B cell (primary cell): ENCODE results near the gene NECAB2. TPM values are rescaled to one million over a fixed set of nuclear protein-coding genes. Genes with fewer than 3 reads are reported as not detected.

Experiments used
- ATAC-seq: fragments of 200-7000 bp; cut with Tn5 transposase; one replicate; pipeline ENCODE4 v1.10.0; 2021; ENCODE audit warnings: low read depth, mild to moderate bottlenecking, moderate number of reproducible peaks, moderate library complexity
- CTCF ChIA-PET: fragments of 350-600 bp; sonication (Branson Sonifier 250); formaldehyde crosslinking; loops from one replicate; lab custom pipeline; 2021; ENCODE audit warnings: antibody characterized with exemption, inconsistent platforms; lab: Charles Lee
- POLR2A ChIA-PET: fragments of 350-600 bp; sonication (Branson Sonifier 250); formaldehyde crosslinking; loops from one replicate; lab custom pipeline; 2021; ENCODE audit warnings: antibody characterized with exemption; lab: Charles Lee
- DNase-seq: peaks from one replicate; pipeline ENCODE4 v3.0.0; 2013
- H2AFZ ChIP-seq: 2 replicates; pipeline ENCODE4 v1.6.1; 2012; ENCODE audit warnings: mild to moderate bottlenecking, low read depth, low read length; ENCODE audit not compliant: insufficient read depth, poor library complexity, severe bottlenecking
- H3K27ac ChIP-seq, 2 donors: 1 replicate in 1 of 2; 2 replicates in 1 of 2; pipeline ENCODE4 v1.5.1; 2012 to 2013; ENCODE audit warnings: low read length in 2 of 2, mild to moderate bottlenecking in 2 of 2, moderate library complexity in 1 of 2
- H3K27me3 ChIP-seq, 4 experiments: fragments of 200-600 bp in 1 of 4; sonication (generic) in 1 of 4; replicated peaks in 1 of 4; 1 replicate in 2 of 4; 2 replicates in 2 of 4; pipeline versions ENCODE4 v1.6.1 to v1.7.0; 2013 to 2016; ENCODE audit warnings: low read length in 3 of 4, mild to moderate bottlenecking in 2 of 4, mixed read lengths in 1 of 4, moderate library complexity in 1 of 4; ENCODE audit not compliant: insufficient read depth in 4 of 4, control insufficient read depth in 3 of 4; ENCODE audit errors: control extremely low read depth in 1 of 4
- H3K36me3 ChIP-seq, 2 experiments: replicated peaks in 1 of 2; 1 replicate in 1 of 2; 2 replicates in 1 of 2; pipeline versions ENCODE4 v1.6.1 to v1.7.1; 2013; ENCODE audit warnings: low read length in 1 of 2; ENCODE audit not compliant: insufficient read depth in 2 of 2, control insufficient read depth in 1 of 2; ENCODE audit errors: control extremely low read depth in 1 of 2, extremely low read depth in 1 of 2
- H3K4me1 ChIP-seq, 2 donors: fragments of 200-600 bp in 1 of 2; sonication (generic) in 1 of 2; 1 replicate in 1 of 2; 2 replicates in 1 of 2; pipeline versions ENCODE4 v1.5.1 to v1.6.1; 2013 to 2017; ENCODE audit warnings: low read length in 2 of 2; ENCODE audit not compliant: control insufficient read depth in 2 of 2, insufficient read depth in 2 of 2
- H3K4me2 ChIP-seq: replicated peaks from 2 replicates; pipeline ENCODE3; 2012; ENCODE audit warnings: mild to moderate bottlenecking, low read depth, low read length; ENCODE audit not compliant: poor library complexity, severe bottlenecking
- H3K4me3 ChIP-seq, 5 experiments: fragments of 200-600 bp in 1 of 5; sonication (generic) in 1 of 5; 1 replicate in 3 of 5; 2 replicates in 2 of 5; pipeline versions ENCODE4 v1.5.1 to v1.7.0; 2011 to 2016; ENCODE audit warnings: low read length in 4 of 5, mild to moderate bottlenecking in 4 of 5, low read depth in 2 of 5, control low read depth in 1 of 5, moderate library complexity in 1 of 5; ENCODE audit not compliant: insufficient read depth in 1 of 5; ENCODE audit errors: control extremely low read depth in 1 of 5, extremely low read depth in 1 of 5
- H3K79me2 ChIP-seq: fragments of 200-600 bp; sonication (generic); one replicate; pipeline ENCODE4 v1.6.0; 2016; ENCODE audit warnings: low read length; ENCODE audit not compliant: control insufficient read depth, insufficient read depth
- H3K9ac ChIP-seq: fragments of 200-600 bp; sonication (generic); 2 replicates; pipeline ENCODE4 v1.6.1; 2017; ENCODE audit warnings: mild to moderate bottlenecking, low read length, moderate library complexity
- H3K9me3 ChIP-seq, 3 donors: one replicate each; pipeline versions ENCODE4 v1.6.1 to v1.7.1; 2013; ENCODE audit warnings: low read length in 2 of 3; ENCODE audit not compliant: control insufficient read depth in 2 of 3, insufficient read depth in 1 of 3; ENCODE audit errors: control extremely low read depth in 1 of 3
- H4K20me1 ChIP-seq: 2 replicates; pipeline ENCODE4 v1.6.0; 2012; ENCODE audit warnings: mild to moderate bottlenecking, low read length; ENCODE audit not compliant: insufficient read depth, control insufficient read depth, poor library complexity, severe bottlenecking
- H3K27ac Mint-ChIP-seq: one replicate; pipeline ENCODE4 v1.8.0; 2021; ENCODE audit warnings: mixed read lengths
- H3K27me3 Mint-ChIP-seq: one replicate; pipeline ENCODE4 v1.8.0; 2021; ENCODE audit warnings: mixed read lengths
- H3K4me1 Mint-ChIP-seq: one replicate; pipeline ENCODE4 v1.8.0; 2021; ENCODE audit warnings: mixed read lengths
- H3K4me3 Mint-ChIP-seq: one replicate; pipeline ENCODE4 v1.8.0; 2021; ENCODE audit warnings: mixed read lengths
- H3K9me3 Mint-ChIP-seq: one replicate; pipeline ENCODE4 v1.8.0; 2022; ENCODE audit warnings: mixed read lengths; ENCODE audit not compliant: insufficient read depth
- CTCF ChIP-seq: fragments of 200-600 bp; IDR thresholded peaks from one replicate; pipeline ENCODE4 v1.8.0; 2022; ENCODE audit warnings: antibody characterized with exemption, mild to moderate bottlenecking
- EZH2 ChIP-seq: IDR thresholded peaks from 2 replicates; pipeline ENCODE4 v1.6.1; 2012; ENCODE audit warnings: borderline replicate concordance, low read depth, mild to moderate bottlenecking, moderate library complexity, low read length; ENCODE audit not compliant: insufficient read depth, poor library complexity, severe bottlenecking
- WGBS: methylation state at CpG from one replicate; pipeline ENCODE4 v1.1.5; 2013; ENCODE audit warnings: missing lambda C conversion rate; ENCODE audit not compliant: insufficient coverage; 5-methylcytosine and 5-hydroxymethylcytosine counted together
- intact Hi-C: fragments of 100-400 bp; cut with micrococcal nuclease; formaldehyde crosslinking; loops from one replicate; pipeline ENCODE4 v1.10.0; 2022
- polyA plus RNA-seq: library from polyadenylated mRNA; depleted of rRNA; stranded (reverse); fragments of >200 nt; gene quantifications from 2 replicates; pipeline ENCODE4 v1.2.3, GENCODE V29; 2012
- total RNA-seq, 2 donors: library from RNA; stranded (reverse); fragments of 120-200 nt in 1 of 2; gene quantifications; 1 replicate in 1 of 2; 2 replicates in 1 of 2; pipeline versions ENCODE4 v1.2.3 to v1.2.4, GENCODE V29; 2013 to 2022

Gene NECAB2
- total and polyA plus RNA-seq, 2 donors (not counting 1 experiment from before 2014, with no cell fraction given), result not detected

GRCh38 chr16:83964684-83965443 is 3.2 kb upstream of the NECAB2 start:
- Histone ChIP-seq H4K20me1 (no peaks in the 10 kb centered on the region), H3K4me1 (peaks cover 0 to 4% of the 10 kb centered on the region in 2 donors), H3K27me3 (peaks cover 0 to 8% (median 4%) of the 10 kb centered on the region in 4 experiments), H3K9ac (no peak overlapping the region), H2AFZ (no peak overlapping the region), H3K4me3 (no peak overlapping the region), H3K27ac (no peak overlapping the region), H3K36me3 (no peaks in the 10 kb centered on the region), H3K9me3 (no peaks in the 10 kb centered on the region), H3K79me2 (no peaks in the 10 kb centered on the region), H3K4me2 (no peak overlapping the region)
- intact Hi-C loops, result no loop called here
- no peak for TF ChIP-seq CTCF
- no peak for TF ChIP-seq EZH2
- H3K27me3 Mint-ChIP-seq, result peaks cover 6% of the 10 kb centered on the region
- DNase-seq (no peak), ATAC-seq (no peak)
- WGBS, result 95% methylated on average over 25 of the region's 26 CpGs
- peaks cover 6% of the 10 kb centered on the region for H3K4me1 Mint-ChIP-seq
- H3K27ac Mint-ChIP-seq, result no peak overlapping the region
- POLR2A ChIA-PET, result no interaction called here
- CTCF ChIA-PET, result interaction anchor here (1.1 kb wide), 1 partner anchor 121 kb away, joined by 3 read pairs; no protein-coding TSS in a partner anchor
- no peak overlapping the region for H3K4me3 Mint-ChIP-seq
- no peaks in the 10 kb centered on the region for H3K9me3 Mint-ChIP-seq

DNA sequence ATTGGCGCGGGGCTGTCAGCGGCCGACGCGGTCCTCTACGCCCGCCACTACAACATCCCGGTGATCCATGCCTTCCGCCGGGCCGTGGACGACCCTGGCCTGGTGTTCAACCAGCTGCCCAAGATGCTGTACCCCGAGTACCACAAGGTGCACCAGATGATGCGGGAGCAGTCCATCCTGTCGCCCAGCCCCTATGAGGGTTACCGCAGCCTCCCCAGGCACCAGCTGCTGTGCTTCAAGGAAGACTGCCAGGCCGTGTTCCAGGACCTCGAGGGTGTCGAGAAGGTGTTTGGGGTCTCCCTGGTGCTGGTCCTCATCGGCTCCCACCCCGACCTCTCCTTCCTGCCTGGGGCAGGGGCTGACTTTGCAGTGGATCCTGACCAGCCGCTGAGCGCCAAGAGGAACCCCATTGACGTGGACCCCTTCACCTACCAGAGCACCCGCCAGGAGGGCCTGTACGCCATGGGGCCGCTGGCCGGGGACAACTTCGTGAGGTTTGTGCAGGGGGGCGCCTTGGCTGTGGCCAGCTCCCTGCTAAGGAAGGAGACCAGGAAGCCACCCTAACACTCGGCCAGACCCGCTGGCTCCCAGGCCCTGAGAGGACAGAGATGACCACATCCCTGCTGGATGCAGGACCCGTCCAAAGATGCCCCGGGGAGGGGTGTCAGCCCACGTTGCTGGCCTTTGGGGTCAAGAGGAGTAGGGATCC is 2.4 kb upstream of the NECAB2 start:
- no peaks in the 10 kb centered on the region for H4K20me1 ChIP-seq
- ChIA-PET POLR2A (no interaction called here), CTCF (no interaction called here)
- no peak overlapping the region for H3K4me3 ChIP-seq
- H3K36me3 ChIP-seq, result no peaks in the 10 kb centered on the region
- Mint-ChIP-seq H3K27ac (no peak overlapping the region), H3K27me3 (peaks cover 10% of the 10 kb centered on the region), H3K9me3 (no peaks in the 10 kb centered on the region), H3K4me1 (peaks cover 6% of the 10 kb centered on the region), H3K4me3 (no peak overlapping the region)
- 97% methylated on average over 36 of the region's 36 CpGs for WGBS
- no peak overlapping the region for H3K9ac ChIP-seq
- no peak overlapping the region for H2AFZ ChIP-seq
- H3K9me3 ChIP-seq, result no peaks in the 10 kb centered on the region
- H3K79me2 ChIP-seq, result no peaks in the 10 kb centered on the region
- H3K27me3 ChIP-seq, result peaks cover 0 to 15% (median 5%) of the 10 kb centered on the region in 4 experiments
- DNase-seq (no peak), ATAC-seq (no peak)
- no peak overlapping the region for H3K27ac ChIP-seq
- peaks cover 0 to 4% of the 10 kb centered on the region in 2 donors for H3K4me1 ChIP-seq
- TF ChIP-seq EZH2, result no peak
- intact Hi-C loops, result no loop called here
- no peak overlapping the region for H3K4me2 ChIP-seq
